Renal cortical epithelial cell (primary cell): ENCODE measurements around the gene LRIT1. TPM values are rescaled to one million over a fixed set of nuclear protein-coding genes. Genes with fewer than 3 reads are reported as not detected.

Source experiments
- DNase-seq: peaks from one replicate; pipeline ENCODE4 v3.0.0-alpha.2; 2011; ENCODE audit warnings: low read depth
- total RNA-seq: library from RNA; depleted of rRNA; stranded (reverse); fragments of >200 nt; gene quantifications from 2 replicates; pipeline ENCODE4 v1.2.3, GENCODE V29; 2014

The LRIT1 gene
- total RNA-seq, 1 donor from 2014 or later = not detected

DNA sequence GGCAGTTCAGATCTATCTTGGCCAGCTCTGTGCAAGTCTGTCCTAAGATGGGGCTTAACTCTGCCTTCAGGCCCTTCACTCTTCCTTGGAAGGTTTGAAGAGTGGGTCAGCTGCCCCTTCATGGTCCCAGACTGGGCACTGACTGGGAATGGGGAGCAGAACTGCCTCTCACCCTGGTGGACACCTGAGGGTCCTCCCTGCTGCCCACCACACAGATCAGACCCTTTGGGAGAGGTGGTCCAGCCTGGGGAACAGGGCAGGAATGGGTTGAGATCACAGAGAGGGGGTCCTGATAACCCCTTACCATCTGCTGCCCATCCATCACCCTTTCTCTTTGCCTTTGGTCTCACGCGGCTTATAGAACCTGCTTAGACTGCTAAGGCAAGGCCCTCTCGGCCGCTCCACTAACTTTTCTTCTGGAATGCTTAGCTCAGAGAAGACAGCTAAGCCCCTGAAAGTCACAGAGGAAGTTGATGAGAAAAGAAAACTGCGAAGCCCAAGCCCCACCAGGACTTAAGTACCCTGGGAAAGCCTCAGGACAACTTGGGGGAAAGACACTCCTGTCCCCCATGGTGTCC, 47.4 kb downstream of the LRIT1 start:
- DNase-seq = no peak

DNA sequence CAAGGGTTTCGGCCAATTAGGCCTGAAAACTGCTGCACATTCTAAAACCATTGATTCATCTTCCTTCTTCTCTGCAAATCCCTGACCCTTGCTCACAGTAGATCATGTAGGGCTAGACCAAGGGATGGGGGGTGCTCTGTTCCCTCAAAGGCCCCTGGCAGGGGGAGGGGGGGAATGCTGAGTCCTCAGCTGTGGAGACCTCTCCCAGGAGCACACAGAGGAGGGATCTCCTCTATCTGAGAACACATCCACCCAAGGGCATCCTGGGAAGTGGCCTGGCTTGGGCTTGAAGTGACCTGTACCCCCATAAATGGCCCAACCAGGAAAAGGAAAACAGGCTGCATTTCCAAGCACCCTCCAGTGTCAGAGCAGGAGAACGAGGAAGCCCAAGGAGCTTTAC, 48.0 kb downstream of the LRIT1 start:
- DNase-seq = no peak

DNA sequence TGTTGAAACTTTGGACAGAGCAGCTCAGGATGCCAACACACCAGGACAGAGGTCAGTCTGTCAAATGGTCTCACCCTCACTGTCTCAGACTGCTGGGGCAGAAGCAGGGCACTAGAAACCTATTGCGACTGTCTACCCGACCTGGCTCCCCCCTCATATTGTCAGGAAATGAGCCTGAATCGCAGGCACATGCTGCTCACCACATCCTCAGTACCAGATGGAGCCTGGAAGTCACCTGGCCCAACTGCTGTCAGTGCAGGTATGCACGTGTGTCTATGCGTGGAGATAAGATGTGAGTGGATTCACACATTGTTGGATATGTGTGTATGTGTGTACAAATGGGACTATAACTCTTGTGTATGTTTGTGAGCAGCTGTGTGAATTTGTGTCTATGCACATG, 50.2 kb downstream of the LRIT1 start:
- DNase-seq = no peak

DNA sequence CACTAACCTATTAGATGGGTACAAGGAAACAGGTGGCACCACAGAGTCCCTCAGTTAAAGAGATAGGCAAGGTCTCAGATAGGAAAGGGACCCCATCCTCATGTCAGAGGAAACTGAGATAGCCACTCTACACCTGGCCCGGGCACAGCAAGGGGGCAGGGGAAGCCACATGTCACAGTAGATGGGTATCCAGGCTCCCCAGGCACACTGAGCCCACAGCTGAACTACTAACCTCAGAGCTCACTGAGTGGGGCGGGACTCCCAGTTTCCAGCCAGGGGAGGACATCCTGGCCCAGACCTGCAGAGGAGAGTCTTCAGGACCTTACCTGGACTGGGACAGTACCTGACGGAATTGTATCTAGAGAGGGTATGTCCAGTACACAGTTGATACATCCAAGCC, 50.7 kb downstream of the LRIT1 start:
- DNase-seq = no peak

DNA sequence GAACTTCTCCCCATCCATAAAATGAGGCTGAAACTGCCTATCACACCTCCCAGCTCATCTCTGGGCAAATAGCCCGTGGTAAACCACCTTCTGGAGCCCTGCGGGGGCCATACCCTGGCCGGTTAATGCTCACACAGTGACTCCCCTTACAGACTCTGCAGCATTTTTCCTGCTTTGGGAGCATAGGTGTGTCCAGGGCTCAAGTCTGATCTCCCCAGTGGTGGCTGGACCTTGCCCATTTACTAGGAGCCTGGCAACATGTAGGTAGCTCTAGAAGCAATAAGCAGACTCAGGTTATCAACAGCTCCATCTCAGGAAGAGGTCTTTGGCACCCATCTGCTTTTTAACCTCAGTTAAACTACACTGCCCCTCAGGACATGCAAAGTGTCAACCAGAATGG, 52.5 kb downstream of the LRIT1 start:
- DNase-seq = no peak

DNA sequence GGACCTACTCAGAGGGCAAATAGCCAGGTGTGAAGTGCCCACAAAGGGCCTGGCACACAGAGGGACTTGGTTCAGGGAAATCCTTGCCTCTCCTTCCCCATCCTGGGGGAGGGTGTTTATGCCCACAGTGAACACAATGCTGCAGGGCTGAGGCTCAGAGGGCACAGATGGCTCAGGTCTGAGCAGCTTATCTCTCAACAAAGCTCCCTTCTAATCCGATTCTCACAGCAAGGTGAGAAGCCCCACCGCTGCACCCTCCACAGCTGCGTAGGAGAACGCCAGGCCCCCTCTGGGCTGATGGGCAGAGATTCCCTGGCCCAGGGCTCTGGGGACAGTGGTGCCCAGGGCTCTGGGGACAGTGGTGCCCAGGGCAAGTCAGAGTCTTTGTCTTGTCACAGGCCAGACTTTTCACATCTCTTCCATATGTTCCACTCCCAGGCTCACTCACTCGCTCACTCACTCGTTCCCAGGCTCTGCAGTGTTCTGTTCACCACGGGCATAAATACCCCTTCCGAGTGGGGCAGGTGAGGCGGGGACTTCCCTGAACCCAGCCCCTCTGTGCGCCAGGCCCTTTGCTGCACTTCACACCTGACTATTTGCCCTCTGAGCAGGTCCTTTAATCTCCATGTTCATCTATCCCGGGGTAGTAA, 55.7 kb downstream of the LRIT1 start:
- no peak for DNase-seq

DNA sequence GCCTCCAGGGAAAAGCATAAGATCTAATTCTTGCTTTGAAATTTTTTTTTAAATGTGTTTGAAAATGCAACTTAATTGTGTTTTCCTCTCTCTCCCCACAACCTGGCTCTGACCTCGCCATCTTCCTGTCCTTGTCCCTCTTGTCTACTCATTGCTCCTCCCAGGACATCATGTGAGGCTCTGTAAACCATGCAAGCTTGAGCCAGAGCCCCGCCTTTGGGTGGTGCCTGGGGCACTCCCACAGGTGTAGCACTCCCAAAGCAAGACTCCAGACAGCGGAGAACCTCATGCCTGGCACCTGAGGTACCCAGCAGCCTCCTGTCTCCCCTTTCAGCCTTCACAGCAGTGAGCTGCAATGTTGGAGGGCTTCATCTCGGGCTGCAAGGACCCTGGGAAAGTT, 56.8 kb downstream of the LRIT1 start:
- DNase-seq = no peak

DNA sequence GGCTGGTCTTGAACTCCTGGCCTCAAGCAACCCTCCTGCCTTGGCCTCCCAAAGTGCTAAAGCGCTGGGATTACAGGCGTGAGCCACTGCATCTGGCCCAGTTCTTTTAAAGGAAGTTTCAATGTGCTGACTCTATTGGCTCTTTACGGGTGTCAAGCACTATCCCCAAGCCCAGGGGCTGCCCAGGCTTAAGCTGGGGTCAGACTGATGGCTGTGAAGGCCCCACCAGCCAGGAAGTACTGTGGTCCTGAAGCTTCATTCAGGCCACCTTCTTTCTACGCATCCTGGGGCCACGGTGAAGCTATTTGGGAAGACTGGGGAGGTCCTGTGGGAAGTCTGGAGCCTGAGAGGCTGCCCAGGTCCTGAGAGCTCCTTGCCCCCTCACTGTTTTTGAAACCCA, 59.7 kb downstream of the LRIT1 start:
- DNase-seq = no peak

Other genes with a start within 250 kb of the LRIT1 start
- gene GHITM, start 102.0 kb downstream of the LRIT1 start, total RNA-seq = 215 and 338 TPM in 2 replicates
- gene GPR15LG, start 67.7 kb downstream of the LRIT1 start, total RNA-seq = 6.8 and 46.5 TPM in 2 replicates
- 12.5 and 108 TPM in 2 replicates for gene CDHR1, start 47.0 kb downstream of the LRIT1 start, total RNA-seq
- not detected in 2 replicates for gene LRIT2, start 16.0 kb downstream of the LRIT1 start, total RNA-seq
- not detected in 2 replicates for gene RGR, start 3.5 kb upstream of the LRIT1 start, total RNA-seq
- gene CCSER2, start 87.0 kb upstream of the LRIT1 start, total RNA-seq = 31.8 and 45.5 TPM in 2 replicates